Pulmonary artery endothelial cell (primary cell): ENCODE measurements around the gene ZNHIT1. TPM values are rescaled to one million over a fixed set of nuclear protein-coding genes. Genes with fewer than 3 reads are reported as not detected.

ENCODE experiments used
- total RNA-seq: library from RNA; depleted of rRNA; stranded (reverse); fragments of >200 nt; gene quantifications from 2 replicates; pipeline ENCODE4 v1.2.3, GENCODE V29; 2014

The ZNHIT1 gene
- total RNA-seq, 1 donor from 2014 or later = 118 TPM

Other genes starting within 250 kb of the ZNHIT1 start
- under 0.01 TPM in 1 of 2 replicates, not detected in the other for gene MUC12, start 248.6 kb upstream of the ZNHIT1 start, total RNA-seq
- not detected in 2 replicates for gene MUC17, start 198.1 kb upstream of the ZNHIT1 start, total RNA-seq
- gene TRIM56, start 132.7 kb upstream of the ZNHIT1 start, total RNA-seq = 14.0 and 28.8 TPM in 2 replicates
- gene SERPINE1, start 91.1 kb upstream of the ZNHIT1 start, total RNA-seq = 2,165 and 2,466 TPM in 2 replicates
- 161 and 225 TPM in 2 replicates for gene AP1S1, start 63.7 kb upstream of the ZNHIT1 start, total RNA-seq
- 0.07 TPM in 1 of 2 replicates, not detected in the other for gene VGF, start 52.6 kb upstream of the ZNHIT1 start, total RNA-seq
- gene NAT16, start 37.9 kb upstream of the ZNHIT1 start, total RNA-seq = not detected in 2 replicates
- gene MOGAT3, start 17.1 kb upstream of the ZNHIT1 start, total RNA-seq = not detected in 2 replicates
- gene PLOD3, start 584 bp upstream of the ZNHIT1 start, total RNA-seq = 65.4 and 80.8 TPM in 2 replicates
- gene CLDN15, start 19.6 kb downstream of the ZNHIT1 start, total RNA-seq = 2.0 and 3.6 TPM in 2 replicates
- gene FIS1, start 26.9 kb downstream of the ZNHIT1 start, total RNA-seq = 132 and 233 TPM in 2 replicates
- gene IFT22, start 103.6 kb downstream of the ZNHIT1 start, total RNA-seq = 21.9 and 24.2 TPM in 2 replicates
- not detected in 2 replicates for gene COL26A1, start 144.7 kb downstream of the ZNHIT1 start, total RNA-seq